Activated T-cell treated with anti-CD3 and anti-CD28 coated beads, Interleukin-2, amount 50 U/mL, for 4 hours (primary cell): ENCODE results near the gene VARS2. TPM values are rescaled to one million over a fixed set of nuclear protein-coding genes. Genes with fewer than 3 reads are reported as not detected.
"Not testable (repeated sequence)": the region's sequence is repeated elsewhere in the genome, so short reads cannot be mapped to it uniquely, and the experiment has no call there.

Source experiments
- ATAC-seq, 2 donors: fragments of 200-7000 bp; cut with Tn5 transposase; one replicate each; pipeline ENCODE4 v1.10.0; 2021
- DNase-seq: peaks from one replicate; pipeline ENCODE4 v3.0.0-alpha.2; 2020
- H3K27me3 Mint-ChIP-seq: one replicate; pipeline ENCODE4 v1.8.0; 2021; ENCODE audit warnings: low read depth, mixed read lengths
- H3K36me3 Mint-ChIP-seq: one replicate; pipeline ENCODE4 v1.8.0; 2022; ENCODE audit warnings: mixed read lengths; ENCODE audit not compliant: insufficient read depth
- H3K4me1 Mint-ChIP-seq: one replicate; pipeline ENCODE4 v1.8.0; 2021; ENCODE audit warnings: low read depth, mixed read lengths
- H3K4me3 Mint-ChIP-seq: one replicate; pipeline ENCODE4 v1.8.0; 2021; ENCODE audit warnings: mild to moderate bottlenecking, moderate library complexity, mixed read lengths
- H3K9me3 Mint-ChIP-seq: one replicate; pipeline ENCODE4 v1.8.0; 2021; ENCODE audit warnings: mixed read lengths
- total RNA-seq, 3 donors: library from RNA; stranded (reverse); gene quantifications; one replicate each; pipeline ENCODE4 v1.2.1, GENCODE V29; 2021

The VARS2 gene
- total RNA-seq, 3 donors from 2014 or later, result 73.6 to 95.1 (median 79.3) TPM

GRCh38 chr6:30922447-30922852, 8.4 kb downstream of the VARS2 start:
- peaks cover 36% of the 10 kb centered on the region for H3K36me3 Mint-ChIP-seq
- H3K4me1 Mint-ChIP-seq, result no peaks in the 10 kb centered on the region
- H3K27me3 Mint-ChIP-seq, result no peaks in the 10 kb centered on the region
- no peak overlapping the region for H3K4me3 Mint-ChIP-seq
- ATAC-seq (no peak), DNase-seq (no peak)
- no peaks in the 10 kb centered on the region for H3K9me3 Mint-ChIP-seq

DNA sequence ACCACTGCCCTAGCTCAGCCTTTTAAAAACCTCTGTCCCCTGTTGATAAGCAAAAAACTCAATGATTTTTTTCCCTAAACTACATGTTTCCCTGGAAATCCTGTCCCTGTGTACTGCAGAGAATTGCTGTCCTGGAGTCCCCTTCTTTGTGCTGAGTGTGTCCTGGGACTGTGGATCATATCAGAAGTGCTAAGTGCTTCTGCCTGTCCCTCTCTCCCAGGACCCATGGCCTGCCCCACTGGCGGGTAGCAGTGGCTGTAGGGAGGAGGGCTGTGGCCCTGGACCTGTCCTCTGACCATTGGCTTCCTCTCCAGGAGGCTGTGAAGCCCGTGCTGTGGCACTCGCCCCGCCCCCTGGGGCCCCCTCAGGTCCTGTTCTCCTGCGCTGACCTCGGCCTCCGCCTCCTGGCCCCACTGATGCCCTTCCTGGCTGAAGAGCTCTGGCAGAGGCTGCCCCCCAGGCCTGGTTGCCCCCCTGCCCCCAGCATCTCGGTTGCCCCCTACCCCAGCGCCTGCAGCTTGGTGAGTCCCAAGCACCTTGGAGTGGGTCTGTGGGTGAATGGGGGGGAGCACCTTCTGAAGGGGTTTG, 10.1 kb downstream of the VARS2 start:
- DNase-seq, ATAC-seq, H3K9me3 Mint-ChIP-seq, H3K4me3 Mint-ChIP-seq, H3K4me1 Mint-ChIP-seq, H3K27me3 Mint-ChIP-seq: not testable (repeated sequence)
- peaks cover 39% of the 10 kb centered on the region for H3K36me3 Mint-ChIP-seq

GRCh38 chr6:30926644-30927043, 12.6 kb downstream of the VARS2 start:
- Mint-ChIP-seq H3K27me3 (no peaks in the 10 kb centered on the region), H3K4me1 (no peaks in the 10 kb centered on the region), H3K4me3 (no peak overlapping the region), H3K9me3 (peaks cover 9% of the 10 kb centered on the region), H3K36me3 (peaks cover 30% of the 10 kb centered on the region)
- ATAC-seq (no peak), DNase-seq (no peak)

GRCh38 chr6:30927080-30927479, 13.0 kb downstream of the VARS2 start:
- not testable (repeated sequence) for ATAC-seq, H3K4me3 Mint-ChIP-seq, H3K27me3 Mint-ChIP-seq, DNase-seq, H3K4me1 Mint-ChIP-seq, H3K9me3 Mint-ChIP-seq
- peaks cover 30% of the 10 kb centered on the region for H3K36me3 Mint-ChIP-seq

DNA sequence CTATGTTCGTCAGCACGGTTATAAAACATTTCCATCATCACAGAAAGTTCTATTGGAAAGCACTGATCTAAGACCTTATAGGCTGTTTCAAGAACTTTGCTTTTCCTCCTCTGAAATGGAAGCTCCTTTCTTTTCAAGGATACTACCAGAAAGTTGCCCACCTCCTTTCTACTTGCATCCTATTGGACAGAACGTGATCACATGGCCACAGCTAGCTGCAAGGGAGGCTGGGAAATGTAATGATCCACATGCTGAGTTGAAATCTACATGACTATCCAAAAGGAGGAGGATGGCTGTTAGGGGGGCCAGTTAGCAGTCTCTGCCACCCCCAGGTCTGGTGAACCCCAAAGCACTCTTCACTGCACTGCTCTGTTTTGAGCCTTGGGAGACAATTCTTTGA, 14.6 kb downstream of the VARS2 start:
- Mint-ChIP-seq H3K9me3 (peaks cover 9% of the 10 kb centered on the region), H3K4me3 (no peak overlapping the region), H3K27me3 (no peaks in the 10 kb centered on the region), H3K36me3 (peaks cover 18% of the 10 kb centered on the region), H3K4me1 (no peaks in the 10 kb centered on the region)
- DNase-seq (no peak), ATAC-seq (no peak)

GRCh38 chr6:30930506-30930905, 16.5 kb downstream of the VARS2 start:
- Mint-ChIP-seq H3K4me1 (no peaks in the 10 kb centered on the region), H3K4me3 (no peak overlapping the region), H3K27me3 (no peaks in the 10 kb centered on the region), H3K36me3 (peaks cover 16% of the 10 kb centered on the region), H3K9me3 (peaks cover 9% of the 10 kb centered on the region)
- DNase-seq (no peak), ATAC-seq (no peak)

DNA sequence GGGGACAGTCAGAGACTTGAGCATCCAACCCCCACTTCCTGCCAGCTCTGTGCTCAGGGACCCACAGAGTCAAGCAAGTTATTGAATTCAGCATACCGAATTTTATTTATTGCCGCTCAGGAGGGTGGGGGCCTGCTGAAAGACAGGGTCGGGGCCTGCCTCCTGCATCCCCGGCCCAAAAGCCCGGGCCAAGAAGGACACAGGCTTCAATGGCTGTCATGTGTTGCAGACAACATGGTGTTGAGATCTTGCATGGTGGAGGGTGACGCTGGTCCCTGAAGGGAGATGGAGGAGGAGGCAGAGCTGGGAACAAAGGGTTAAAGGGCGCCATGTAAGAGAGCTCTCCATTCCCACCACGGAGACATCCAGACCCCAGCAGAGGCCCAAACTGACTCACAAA, 17.2 kb downstream of the VARS2 start:
- Mint-ChIP-seq H3K4me1 (no peaks in the 10 kb centered on the region), H3K4me3 (no peak overlapping the region)

DNA sequence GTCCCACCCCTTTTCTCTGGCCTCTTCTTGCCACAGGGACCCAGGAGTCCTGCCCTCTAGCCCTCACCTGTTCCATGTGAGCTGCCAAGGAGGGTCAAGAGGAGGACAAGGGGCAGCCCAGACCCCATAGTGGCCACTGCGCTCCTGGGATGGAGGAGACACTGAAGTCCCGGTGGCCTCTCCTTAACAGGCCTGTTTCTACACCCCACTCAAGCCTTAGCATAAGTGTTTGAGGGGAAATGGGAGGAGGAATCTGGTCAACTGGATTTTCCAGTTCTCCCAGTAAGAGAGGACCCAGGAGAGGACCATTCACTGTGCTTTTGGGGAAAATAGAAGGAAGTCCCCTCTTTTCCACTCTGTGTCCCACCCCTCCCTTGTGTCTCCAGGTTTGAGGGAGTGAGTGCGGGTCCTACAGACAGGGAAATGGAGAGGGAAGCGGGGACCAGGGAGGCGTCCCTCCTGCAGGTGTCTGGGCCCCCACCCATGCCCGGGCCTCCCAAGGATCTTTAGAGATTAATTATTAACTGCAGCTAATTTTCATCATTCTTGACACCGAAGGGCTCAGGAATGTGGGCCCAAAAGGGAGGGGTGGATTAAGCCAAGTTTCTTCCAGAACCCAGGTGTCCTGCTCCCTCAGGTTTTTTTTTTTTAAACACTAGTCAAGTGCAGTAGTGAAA, 18.1 kb downstream of the VARS2 start, which contains the start of gene SFTA2:
TSS of gene SFTA2 (minus strand) at position 202 of the 677 bp plus-strand sequence. CDS start at position 128, 74 bp downstream.
- DNase-seq, result no peak
- no peak for ATAC-seq
- peaks cover 9% of the 10 kb centered on the region for H3K9me3 Mint-ChIP-seq
- peaks cover 12% of the 10 kb centered on the region for H3K36me3 Mint-ChIP-seq
- H3K4me1 Mint-ChIP-seq, result no peaks in the 10 kb centered on the region
- H3K27me3 Mint-ChIP-seq, result peaks cover 8% of the 10 kb centered on the region
- H3K4me3 Mint-ChIP-seq, result no peak within 1 kb of the TSS

More for the DNA sequence above, 17.2 kb downstream of the VARS2 start:
- Mint-ChIP-seq H3K9me3 (peaks cover 9% of the 10 kb centered on the region), H3K27me3 (peaks cover 2% of the 10 kb centered on the region), H3K36me3 (peaks cover 16% of the 10 kb centered on the region)
- ATAC-seq, result no peak
- DNase-seq, result no peak

- H3K27me3 Mint-ChIP-seq, result peaks cover 11% of the 10 kb centered on the region
- ATAC-seq, result peak in 1 of 2 donors; percentile 14
- peaks cover 8% of the 10 kb centered on the region for H3K36me3 Mint-ChIP-seq
- H3K9me3 Mint-ChIP-seq, result peaks cover 9% of the 10 kb centered on the region
- H3K4me1 Mint-ChIP-seq, result no peaks in the 10 kb centered on the region
- H3K4me3 Mint-ChIP-seq, result no peak overlapping the region
- DNase-seq, result no peak
Observed at GRCh38 chr6:30932665-30933365, 18.8 kb downstream of the VARS2 start.

DNA sequence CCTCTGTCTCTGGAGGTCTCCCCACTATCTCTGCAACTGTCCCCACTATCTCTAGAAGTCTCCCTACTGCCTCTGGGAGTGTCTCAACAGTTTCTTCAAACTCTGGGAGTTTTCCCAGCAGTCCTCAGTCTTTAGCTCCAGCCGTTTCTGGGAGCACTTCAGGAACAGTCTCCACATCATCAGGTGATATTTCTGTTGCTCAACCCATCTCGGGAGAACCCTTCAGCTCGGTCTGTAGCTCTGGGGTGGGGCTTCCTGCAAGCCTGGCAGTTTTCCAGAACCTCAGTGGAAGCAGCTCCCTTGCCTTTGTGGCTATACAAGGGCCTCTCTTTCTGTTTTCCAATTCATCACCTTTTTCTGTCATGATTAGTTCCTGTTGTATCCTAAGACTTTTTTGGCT, 21.0 kb downstream of the VARS2 start:
- H3K4me3 Mint-ChIP-seq, result no peak overlapping the region
- no peak for DNase-seq
- H3K9me3 Mint-ChIP-seq, result no peaks in the 10 kb centered on the region
- ATAC-seq, result no peak
- H3K27me3 Mint-ChIP-seq, result peaks cover 17% of the 10 kb centered on the region
- H3K36me3 Mint-ChIP-seq, result no peaks in the 10 kb centered on the region
- H3K4me1 Mint-ChIP-seq, result no peaks in the 10 kb centered on the region

GRCh38 chr6:30937265-30937664, 23.2 kb downstream of the VARS2 start:
- Mint-ChIP-seq H3K4me3 (no peak overlapping the region), H3K4me1 (no peaks in the 10 kb centered on the region), H3K9me3 (no peaks in the 10 kb centered on the region), H3K36me3 (no peaks in the 10 kb centered on the region), H3K27me3 (peaks cover 34% of the 10 kb centered on the region)
- DNase-seq (no peak), ATAC-seq (no peak)

GRCh38 chr6:30938730-30939129, 24.7 kb downstream of the VARS2 start:
- Mint-ChIP-seq H3K27me3 (peaks cover 48% of the 10 kb centered on the region), H3K9me3 (no peaks in the 10 kb centered on the region), H3K4me3 (no peak overlapping the region), H3K36me3 (no peaks in the 10 kb centered on the region), H3K4me1 (no peaks in the 10 kb centered on the region)
- ATAC-seq (no peak), DNase-seq (no peak)

DNA sequence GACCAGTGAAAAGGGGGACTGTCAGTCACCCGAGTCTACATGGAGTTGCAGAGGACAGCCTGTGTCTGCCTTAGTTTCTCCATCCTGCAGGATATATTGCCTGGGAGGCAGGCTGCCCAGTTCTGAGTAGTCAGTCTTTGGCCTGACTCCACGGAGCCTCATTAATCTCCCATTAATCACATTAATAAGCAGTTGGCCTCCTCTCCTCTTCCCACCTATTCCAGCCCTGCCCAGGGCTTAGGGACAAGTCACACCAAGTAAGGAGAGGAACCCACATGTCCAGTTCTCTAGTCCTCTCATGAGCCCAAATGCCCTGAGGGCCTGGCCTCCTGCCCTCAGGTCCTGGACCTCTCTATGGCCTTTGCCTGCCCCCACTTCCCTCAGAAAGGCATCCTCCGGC, 25.4 kb downstream of the VARS2 start:
- ATAC-seq (no peak), DNase-seq (no peak)
- no peak overlapping the region for H3K4me3 Mint-ChIP-seq
- no peaks in the 10 kb centered on the region for H3K36me3 Mint-ChIP-seq
- H3K4me1 Mint-ChIP-seq, result no peaks in the 10 kb centered on the region
- H3K27me3 Mint-ChIP-seq, result peaks cover 53% of the 10 kb centered on the region
- H3K9me3 Mint-ChIP-seq, result no peaks in the 10 kb centered on the region

DNA sequence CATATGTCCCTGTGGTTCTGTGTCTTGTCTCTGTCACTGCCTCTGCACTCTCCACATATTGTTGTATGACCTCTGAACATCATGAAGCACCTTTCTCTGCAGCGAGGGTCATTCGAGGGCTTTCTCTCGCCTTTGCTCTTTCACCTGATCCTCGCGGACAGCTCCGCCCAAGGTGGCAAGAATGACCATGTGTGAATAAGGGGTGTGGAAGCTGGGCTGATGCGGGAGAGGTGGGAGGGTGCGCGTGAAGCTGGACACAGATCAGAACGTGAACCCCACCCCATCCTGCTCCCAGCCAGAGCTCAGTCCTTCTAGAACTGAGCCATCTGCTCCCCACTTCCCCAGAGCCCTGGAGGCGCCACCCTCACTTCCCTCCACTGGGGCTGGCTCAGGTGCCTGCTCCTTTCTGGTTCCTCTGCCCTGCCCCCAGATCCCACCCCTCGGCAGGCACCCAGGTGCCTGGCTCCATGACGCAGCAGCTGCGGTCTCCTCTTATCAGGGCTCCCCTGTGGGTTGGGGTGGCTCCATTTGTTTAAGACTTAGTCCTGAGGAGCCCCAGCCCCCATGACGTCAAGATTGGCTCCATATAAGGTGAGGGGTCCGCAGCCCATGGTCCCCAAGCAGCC, 26.4 kb downstream of the VARS2 start, which contains the start of gene MUCL3:
TSS of gene MUCL3 (plus strand) at position 613 of the 626 bp plus-strand sequence. CDS start 27 bp downstream, outside the sequence.
- no peaks in the 10 kb centered on the region for H3K9me3 Mint-ChIP-seq

More for the DNA sequence above, 26.4 kb downstream of the VARS2 start, which contains the start of gene MUCL3:
- no peaks in the 10 kb centered on the region for H3K36me3 Mint-ChIP-seq
- DNase-seq, result no peak
- peaks cover 60% of the 10 kb centered on the region for H3K27me3 Mint-ChIP-seq
- no peak within 1 kb of the TSS for H3K4me3 Mint-ChIP-seq
- H3K4me1 Mint-ChIP-seq, result no peaks in the 10 kb centered on the region
- no peak for ATAC-seq
